GM12878 (cell line): ENCODE measurements around the gene FAM3B. TPM values are rescaled to one million over a fixed set of nuclear protein-coding genes. Genes with fewer than 3 reads are reported as not detected.

Experiments
- ATAC-seq: fragments of 200-7000 bp; cut with Tn5 transposase; 3 replicates; pipeline ENCODE4 v1.9.1; 2020; ENCODE audit warnings: mild to moderate bottlenecking, moderate library complexity
- BruUV-seq: library from RNA; stranded (reverse); fragments of 400-500 nt; replicated peaks from 2 replicates; lab custom pipeline; 2021; lab: Mats Ljungman, UMichigan
- CTCF ChIA-PET: fragments of 300-600 bp; sonication (Branson Sonifier 250); formaldehyde crosslinking; extraction: SDS; loops from one replicate; lab custom pipeline; 2021; ENCODE audit warnings: inconsistent platforms; lab: Yijun Ruan, JAX
- POLR2A ChIA-PET: fragments of 350-600 bp; formaldehyde crosslinking; extraction: SDS; loops from one replicate; lab custom pipeline; 2021; ENCODE audit warnings: inconsistent platforms; lab: Charles Lee
- RAD21 ChIA-PET: fragments of 300-600 bp; sonication (Branson Sonifier 250); formaldehyde crosslinking; loops from one replicate; lab custom pipeline; 2023; ENCODE audit warnings: antibody characterized with exemption; ENCODE audit not compliant: unreplicated experiment; lab: Charles Lee
- SMC1A ChIA-PET: fragments of 300-600 bp; sonication (Branson Sonifier 250); formaldehyde crosslinking; loops from one replicate; lab custom pipeline; 2023; ENCODE audit not compliant: unreplicated experiment, uncharacterized antibody; lab: Charles Lee
- DNase-seq: peaks from one replicate; pipeline ENCODE4 v3.0.0-alpha.2; 2011; ENCODE audit warnings: low read depth, low spot score
- FAIRE-seq: peaks from 3 replicates; lab custom pipeline; 2011; peaks lifted over from hg19 to GRCh38; lab: Jason Lieb, UNC
- H2AFZ ChIP-seq: 2 replicates; pipeline ENCODE4 v1.6.0; 2011; ENCODE audit warnings: low read depth, low read length, control low read depth; ENCODE audit not compliant: control insufficient read depth
- H3K27ac ChIP-seq: 2 replicates; pipeline ENCODE4 v1.5.1; 2011; ENCODE audit warnings: control low read depth; ENCODE audit not compliant: control insufficient read depth, insufficient read depth
- H3K27me3 ChIP-seq, 2 experiments: replicated peaks in 1 of 2; 2 replicates each; pipeline versions ENCODE4 v1.6.0 to v1.6.1; 2011; ENCODE audit warnings: low read length in 1 of 2; ENCODE audit not compliant: control insufficient read depth in 2 of 2, insufficient read depth in 2 of 2
- H3K36me3 ChIP-seq, 2 experiments: 2 replicates each; pipeline ENCODE4 v1.5.1; 2011; ENCODE audit warnings: low read length in 1 of 2; ENCODE audit not compliant: control insufficient read depth in 2 of 2, insufficient read depth in 2 of 2
- H3K4me1 ChIP-seq: 2 replicates; pipeline ENCODE4 v1.6.1; 2011; ENCODE audit warnings: mild to moderate bottlenecking, low read length, moderate library complexity, mixed read lengths; ENCODE audit not compliant: control insufficient read depth, insufficient read depth
- H3K4me2 ChIP-seq: 2 replicates; pipeline ENCODE4 v1.6.0; 2011; ENCODE audit warnings: control low read depth; ENCODE audit not compliant: control insufficient read depth, insufficient read depth
- H3K4me3 ChIP-seq: fragments of 200-600 bp; sonication (generic); 2 replicates; pipeline ENCODE4 v1.5.1; 2016
- H3K79me2 ChIP-seq: 2 replicates; pipeline ENCODE4 v1.6.0; 2011; ENCODE audit warnings: low read length; ENCODE audit not compliant: control insufficient read depth, insufficient read depth
- H3K9ac ChIP-seq: 2 replicates; pipeline ENCODE4 v1.8.0; 2011; ENCODE audit warnings: low read length, control low read depth, mixed read lengths; ENCODE audit not compliant: control insufficient read depth, insufficient read depth
- H3K9me3 ChIP-seq: replicated peaks from 3 replicates; pipeline ENCODE4 v1.5.1; 2011; ENCODE audit warnings: mild to moderate bottlenecking, low read length; ENCODE audit not compliant: control insufficient read depth, insufficient read depth
- H4K20me1 ChIP-seq: 2 replicates; pipeline ENCODE4 v1.6.0; 2011; ENCODE audit not compliant: control insufficient read depth, insufficient read depth
- SREBF1 ChIP-seq: IDR thresholded peaks from 2 replicates; pipeline ENCODE4 v1.6.1; 2012; ENCODE audit warnings: mild to moderate bottlenecking, low read length
- WGBS: methylation state at CpG from one replicate; pipeline ENCODE4 v1.1.6; 2016; ENCODE audit warnings: low lambda C conversion rate; ENCODE audit not compliant: insufficient replicate concordance, insufficient coverage; ENCODE audit errors: missing lambda C conversion rate; 5-methylcytosine and 5-hydroxymethylcytosine counted together
- in situ Hi-C: fragments of 300-500 bp; cut with MboI; formaldehyde crosslinking; loops from 9 replicates; pipeline ENCODE4 v1.14.3; 2018; ENCODE audit warnings: mixed read lengths
- intact Hi-C: fragments of 100-400 bp; cut with micrococcal nuclease; formaldehyde crosslinking; loops from one replicate; pipeline ENCODE4 v1.14.2; 2022; ENCODE audit not compliant: unreplicated experiment
- polyA plus RNA-seq, 11 experiments: library from polyadenylated mRNA; depleted of rRNA in 4 of 11; unstranded in 6 of 11; stranded (reverse) in 5 of 11; fragments of >200 nt; fragmentation: Nextera tagmentation in 4 of 11; fragmentation: Illumina TruSeq in 1 of 11; extraction: Ambion mirVana in 4 of 11; extraction: Trizol in 1 of 11; gene quantifications; 1 replicate in 1 of 11; 2 replicates in 10 of 11; pipeline versions ENCODE4 v1.2.1 to v1.2.3, GENCODE V29; 2011 to 2016; ENCODE audit warnings: inconsistent platforms in 2 of 11, missing spikeins in 2 of 11, low read depth in 1 of 11
- total RNA-seq, 4 experiments: library from RNA; depleted of rRNA in 3 of 4; stranded (reverse); fragments of >200 nt in 3 of 4; fragmentation: Illumina TruSeq in 1 of 4; extraction: Trizol in 1 of 4; gene quantifications; 2 replicates each; pipeline versions ENCODE4 v1.2.1 to v1.2.3, GENCODE V29; 2013 to 2021
- TF ChIP-seq, protein P1 (sequence below): fragments of 150-350 bp; IDR thresholded peaks from 2 replicates; pipeline ENCODE4 v1.6.1; 2014; ENCODE audit warnings: mild to moderate bottlenecking, low read depth, low read length
- TF ChIP-seq, protein P2 (sequence below): fragments of 450-650 bp; IDR thresholded peaks from 2 replicates; pipeline ENCODE4 v1.6.1; 2017; ENCODE audit warnings: mild to moderate bottlenecking, low read depth, inconsistent platforms; ENCODE audit not compliant: poor library complexity, severe bottlenecking

Gene FAM3B
- total and polyA plus RNA-seq, 10 of the 15 experiments (the other 5 are each of a cell fraction or from before 2014, with no cell fraction given): 0.12 TPM; not detected in 9

DNA sequence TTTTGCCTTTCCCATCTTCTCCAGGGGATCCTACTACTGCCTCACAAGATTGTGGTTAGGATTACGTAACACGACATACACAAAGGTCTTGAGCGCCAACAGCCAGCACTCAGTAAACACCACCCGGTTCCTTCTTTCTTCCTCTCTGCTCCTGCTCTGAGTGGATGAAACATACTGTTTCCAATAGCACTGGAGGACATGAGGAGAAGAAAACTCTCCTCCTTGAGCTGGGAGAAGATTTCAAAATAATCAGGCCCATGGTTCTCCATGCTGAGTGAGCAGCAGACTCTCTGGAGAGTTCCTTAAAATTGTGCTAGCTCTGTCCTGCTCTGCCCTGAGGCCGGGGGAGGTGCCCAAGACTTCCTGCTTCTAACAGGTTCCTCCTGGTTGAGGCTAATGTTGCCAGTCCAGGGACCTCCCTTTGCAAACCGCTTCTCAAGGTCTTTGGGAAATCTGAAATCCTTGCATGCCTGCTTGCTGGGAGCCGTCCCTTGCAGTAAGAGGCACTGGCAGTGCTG is 80.0 kb downstream of the FAM3B start:
- H3K36me3 ChIP-seq: peaks cover 7 to 33% of the 10 kb centered on the region in 2 experiments; a peak in 3 of 4 replicates
- RAD21 ChIA-PET: no interaction called here
- DNase-seq (no peak), ATAC-seq (no peak), FAIRE-seq (no peak)
- H4K20me1 ChIP-seq: no peaks in the 10 kb centered on the region
- no TSS peak for BruUV-seq
- no peaks in the 10 kb centered on the region for H3K9me3 ChIP-seq
- 79% methylated on average over 7 of the region's 7 CpGs for WGBS
- H3K4me3 ChIP-seq: no peak overlapping the region
- in situ Hi-C loops: no loop called here
- no peaks in the 10 kb centered on the region; the same call in 1 of the 2 replicates for H3K4me1 ChIP-seq
- H3K9ac ChIP-seq: no peak overlapping the region
- no peak for TF ChIP-seq SREBF1
- TF ChIP-seq, protein P1, sequence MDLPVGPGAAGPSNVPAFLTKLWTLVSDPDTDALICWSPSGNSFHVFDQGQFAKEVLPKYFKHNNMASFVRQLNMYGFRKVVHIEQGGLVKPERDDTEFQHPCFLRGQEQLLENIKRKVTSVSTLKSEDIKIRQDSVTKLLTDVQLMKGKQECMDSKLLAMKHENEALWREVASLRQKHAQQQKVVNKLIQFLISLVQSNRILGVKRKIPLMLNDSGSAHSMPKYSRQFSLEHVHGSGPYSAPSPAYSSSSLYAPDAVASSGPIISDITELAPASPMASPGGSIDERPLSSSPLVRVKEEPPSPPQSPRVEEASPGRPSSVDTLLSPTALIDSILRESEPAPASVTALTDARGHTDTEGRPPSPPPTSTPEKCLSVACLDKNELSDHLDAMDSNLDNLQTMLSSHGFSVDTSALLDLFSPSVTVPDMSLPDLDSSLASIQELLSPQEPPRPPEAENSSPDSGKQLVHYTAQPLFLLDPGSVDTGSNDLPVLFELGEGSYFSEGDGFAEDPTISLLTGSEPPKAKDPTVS: no peak
- TF ChIP-seq, protein P2, sequence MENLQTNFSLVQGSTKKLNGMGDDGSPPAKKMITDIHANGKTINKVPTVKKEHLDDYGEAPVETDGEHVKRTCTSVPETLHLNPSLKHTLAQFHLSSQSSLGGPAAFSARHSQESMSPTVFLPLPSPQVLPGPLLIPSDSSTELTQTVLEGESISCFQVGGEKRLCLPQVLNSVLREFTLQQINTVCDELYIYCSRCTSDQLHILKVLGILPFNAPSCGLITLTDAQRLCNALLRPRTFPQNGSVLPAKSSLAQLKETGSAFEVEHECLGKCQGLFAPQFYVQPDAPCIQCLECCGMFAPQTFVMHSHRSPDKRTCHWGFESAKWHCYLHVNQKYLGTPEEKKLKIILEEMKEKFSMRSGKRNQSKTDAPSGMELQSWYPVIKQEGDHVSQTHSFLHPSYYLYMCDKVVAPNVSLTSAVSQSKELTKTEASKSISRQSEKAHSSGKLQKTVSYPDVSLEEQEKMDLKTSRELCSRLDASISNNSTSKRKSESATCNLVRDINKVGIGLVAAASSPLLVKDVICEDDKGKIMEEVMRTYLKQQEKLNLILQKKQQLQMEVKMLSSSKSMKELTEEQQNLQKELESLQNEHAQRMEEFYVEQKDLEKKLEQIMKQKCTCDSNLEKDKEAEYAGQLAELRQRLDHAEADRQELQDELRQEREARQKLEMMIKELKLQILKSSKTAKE: no peak
- TF ChIP-seq, all 136 proteins: peak for 0
- no peak overlapping the region for H3K27ac ChIP-seq
- POLR2A ChIA-PET: no interaction called here
- H3K79me2 ChIP-seq: no peaks in the 10 kb centered on the region
- intact Hi-C loops: no loop called here
- H3K4me2 ChIP-seq: no peak overlapping the region
- CTCF ChIA-PET: no interaction called here
- no peaks in the 10 kb centered on the region for H3K27me3 ChIP-seq
- SMC1A ChIA-PET: interaction anchor here (1.7 kb wide), 1 partner anchor 26 kb away, joined by 6 read pairs; no protein-coding TSS in a partner anchor
- H2AFZ ChIP-seq: no peak overlapping the region
